HCT116 (cell line): ENCODE data around the gene DHRSX. TPM values are rescaled to one million over a fixed set of nuclear protein-coding genes. Genes with fewer than 3 reads are reported as not detected.

ENCODE experiments used
- ATAC-seq: fragments of 200-7000 bp; cut with Tn5 transposase; 2 replicates; pipeline ENCODE4 v1.9.1; 2020; ENCODE audit warnings: mild to moderate bottlenecking, moderate library complexity
- BruUV-seq: library from RNA; stranded (reverse); fragments of 400-500 nt; replicated peaks from 2 replicates; lab custom pipeline; 2021; lab: Mats Ljungman, UMichigan
- CTCF ChIA-PET: fragments of 300-600 bp; sonication (Branson Sonifier 250); formaldehyde crosslinking; loops from one replicate; lab custom pipeline; 2021; ENCODE audit warnings: antibody characterized with exemption; lab: Charles Lee
- POLR2A ChIA-PET: fragments of 300-600, 350-600 bp; sonication (Branson Sonifier 250); formaldehyde crosslinking; loops from one replicate; lab custom pipeline; 2021; ENCODE audit warnings: antibody characterized with exemption; lab: Charles Lee
- RAD21 ChIA-PET, 2 experiments: fragments of 300-600 bp; sonication (Branson Sonifier 250); formaldehyde crosslinking; loops; one replicate each; lab custom pipeline; 2023; ENCODE audit warnings: low total read pairs in 2 of 2; ENCODE audit not compliant: uncharacterized antibody in 2 of 2, unreplicated experiment in 2 of 2, low non-redundant PET in 1 of 2; lab: Charles Lee
- DNase-seq: peaks from one replicate; pipeline ENCODE4 v3.0.0-alpha.2; 2010; ENCODE audit warnings: low read depth, low spot score
- H2AFZ ChIP-seq: fragments of 200-600 bp; shearing (Covaris generic), sonication (generic); 2 replicates; pipeline ENCODE4 v1.6.1; 2017; ENCODE audit warnings: low read depth, mixed run types, mixed read lengths, antibody characterized with exemption, low read length; ENCODE audit not compliant: poor library complexity, severe bottlenecking
- H3K27ac ChIP-seq: 2 replicates; pipeline ENCODE4 v1.5.1; 2012; ENCODE audit warnings: low read depth, low read length
- H3K27me3 ChIP-seq: fragments of 200-600 bp; sonication (generic); 2 replicates; pipeline ENCODE4 v1.6.1; 2016; ENCODE audit warnings: mixed run types, low read length, mixed read lengths; ENCODE audit not compliant: insufficient read depth
- H3K36me3 ChIP-seq, 2 experiments: fragments of 200-500 bp in 1 of 2; fragments of 200-600 bp in 1 of 2; sonication (Bioruptor generic) in 1 of 2; sonication (generic) in 1 of 2; 2 replicates each; pipeline versions ENCODE4 v1.5.1 to v1.6.1; 2014 to 2016; ENCODE audit warnings: low read length in 2 of 2, inconsistent platforms in 1 of 2, mixed read lengths in 1 of 2, mixed run types in 1 of 2; ENCODE audit not compliant: insufficient read depth in 2 of 2, control insufficient read depth in 1 of 2
- H3K4me1 ChIP-seq, 2 experiments: fragments of 200-600 bp in 1 of 2; sonication (generic) in 1 of 2; 2 replicates each; pipeline versions ENCODE4 v1.5.1 to v1.6.1; 2012 to 2017; ENCODE audit warnings: low read length in 2 of 2, inconsistent platforms in 1 of 2, mild to moderate bottlenecking in 1 of 2, mixed read lengths in 1 of 2, mixed run types in 1 of 2, moderate library complexity in 1 of 2; ENCODE audit not compliant: insufficient read depth in 2 of 2, control insufficient read depth in 1 of 2
- H3K4me2 ChIP-seq: fragments of 200-600 bp; sonication (generic); 2 replicates; pipeline ENCODE4 v1.6.1; 2017; ENCODE audit warnings: mixed run types, low read length, mixed read lengths
- H3K4me3 ChIP-seq, 2 experiments: fragments of 200-600 bp in 1 of 2; sonication (generic) in 1 of 2; replicated peaks in 1 of 2; 2 replicates each; pipeline ENCODE4 v1.5.1; 2011 to 2016; ENCODE audit warnings: low read length in 2 of 2, control low read depth in 1 of 2, low read depth in 1 of 2, mild to moderate bottlenecking in 1 of 2, mixed read lengths in 1 of 2, mixed run types in 1 of 2
- H3K79me2 ChIP-seq: fragments of 200-600 bp; sonication (generic); 2 replicates; pipeline ENCODE4 v1.6.1; 2017; ENCODE audit warnings: mild to moderate bottlenecking, mixed run types, low read length, moderate library complexity, mixed read lengths; ENCODE audit not compliant: insufficient read depth
- H3K9ac ChIP-seq: fragments of 200-600 bp; sonication (generic); 2 replicates; pipeline ENCODE4 v1.6.1; 2016; ENCODE audit warnings: low read length, mixed read lengths
- H3K9me2 ChIP-seq: fragments of 200-600 bp; sonication (generic), shearing (Covaris generic); 2 replicates; pipeline ENCODE4 v1.6.1; 2017; ENCODE audit warnings: mixed run types, mild to moderate bottlenecking, moderate library complexity; ENCODE audit not compliant: insufficient read depth
- H3K9me3 ChIP-seq, 2 experiments: fragments of 200-500 bp in 1 of 2; fragments of 200-600 bp in 1 of 2; sonication (Bioruptor generic) in 1 of 2; sonication (generic) in 1 of 2; 2 replicates each; pipeline ENCODE4 v1.6.1; 2014 to 2017; ENCODE audit warnings: low read length in 2 of 2, mixed read lengths in 2 of 2, inconsistent platforms in 1 of 2, low read depth in 1 of 2, mild to moderate bottlenecking in 1 of 2, mixed run types in 1 of 2, moderate library complexity in 1 of 2; ENCODE audit not compliant: control insufficient read depth in 1 of 2, insufficient read depth in 1 of 2
- H4K20me1 ChIP-seq: fragments of 200-600 bp; sonication (generic), shearing (Covaris generic); 2 replicates; pipeline ENCODE4 v1.6.1; 2017; ENCODE audit warnings: mixed run types, mild to moderate bottlenecking, moderate library complexity; ENCODE audit not compliant: insufficient read depth
- CEBPB ChIP-seq: IDR thresholded peaks from 2 replicates; pipeline ENCODE4 v1.6.1; 2012; ENCODE audit warnings: low read depth
- EGR1 ChIP-seq: IDR thresholded peaks from 2 replicates; pipeline ENCODE4 v1.6.1; 2012; ENCODE audit warnings: low read depth
- ELF1 ChIP-seq: IDR thresholded peaks from 2 replicates; pipeline ENCODE4 v1.6.1; 2012; ENCODE audit warnings: low read depth, borderline replicate concordance
- EZH2phosphoT487 ChIP-seq: fragments of 200-600 bp; IDR thresholded peaks from 2 replicates; pipeline ENCODE4 v1.6.1; 2018; ENCODE audit warnings: antibody characterized with exemption, borderline replicate concordance
- FOSL1 ChIP-seq: IDR thresholded peaks from 2 replicates; pipeline ENCODE4 v1.6.1; 2012; ENCODE audit warnings: low read depth
- JUND ChIP-seq: IDR thresholded peaks from 2 replicates; pipeline ENCODE4 v1.6.1; 2012
- POLR2A ChIP-seq: IDR thresholded peaks from 2 replicates; pipeline ENCODE4 v1.7.0; 2011; ENCODE audit warnings: borderline replicate concordance; ENCODE audit not compliant: insufficient read depth, insufficient read length; ENCODE audit errors: extremely low read depth
- POLR2AphosphoS5 ChIP-seq: IDR thresholded peaks from 2 replicates; pipeline ENCODE4 v1.6.1; 2011; ENCODE audit warnings: mild to moderate bottlenecking, low read depth, low read length, moderate library complexity
- YY1 ChIP-seq: IDR thresholded peaks from 2 replicates; pipeline ENCODE4 v1.6.1; 2011; ENCODE audit warnings: low read length, low read depth, moderate library complexity, mild to moderate bottlenecking; ENCODE audit not compliant: insufficient replicate concordance; ENCODE audit errors: extremely low read depth
- ZFX ChIP-seq: fragments of 450-650 bp; IDR thresholded peaks from 2 replicates; pipeline ENCODE4 v1.6.1; 2017
- ZNF274 ChIP-seq: fragments of 200-500 bp; sonication (Bioruptor generic); IDR thresholded peaks from 2 replicates; pipeline ENCODE4 v1.6.1; 2014; ENCODE audit warnings: mild to moderate bottlenecking, low read depth, low read length, inconsistent platforms
- intact Hi-C: fragments of 100-400 bp; cut with micrococcal nuclease; formaldehyde crosslinking; loops from 2 replicates; pipeline ENCODE4 v1.10.0; 2022
- total RNA-seq: library from RNA; stranded (reverse); gene quantifications from one replicate; pipeline ENCODE4 v1.2.1, GENCODE V29; 2021; ENCODE audit not compliant: unreplicated experiment
- TF ChIP-seq, protein P1 (sequence below): IDR thresholded peaks from 2 replicates; pipeline ENCODE4 v1.6.1; 2011; ENCODE audit warnings: mild to moderate bottlenecking, low read length, moderate library complexity; ENCODE audit not compliant: insufficient replicate concordance; ENCODE audit errors: extremely low read depth
- TF ChIP-seq, protein P2 (sequence below), 3 experiments: fragments of 200-600 bp in 1 of 3; sonication (generic) in 1 of 3; IDR thresholded peaks in 2 of 3; conservative IDR thresholded peaks in 1 of 3; 2 replicates each; pipeline ENCODE4 v1.5.1; 2012 to 2017; ENCODE audit warnings: low read depth in 2 of 3, low read length in 2 of 3, antibody characterized with exemption in 1 of 3, borderline replicate concordance in 1 of 3, control low read depth in 1 of 3, mild to moderate bottlenecking in 1 of 3, mixed read lengths in 1 of 3, mixed run types in 1 of 3, moderate library complexity in 1 of 3; ENCODE audit not compliant: insufficient read depth in 1 of 3

DHRSX gene
- total RNA-seq, 1 experiment from 2014 or later = 11.9 TPM

DNA sequence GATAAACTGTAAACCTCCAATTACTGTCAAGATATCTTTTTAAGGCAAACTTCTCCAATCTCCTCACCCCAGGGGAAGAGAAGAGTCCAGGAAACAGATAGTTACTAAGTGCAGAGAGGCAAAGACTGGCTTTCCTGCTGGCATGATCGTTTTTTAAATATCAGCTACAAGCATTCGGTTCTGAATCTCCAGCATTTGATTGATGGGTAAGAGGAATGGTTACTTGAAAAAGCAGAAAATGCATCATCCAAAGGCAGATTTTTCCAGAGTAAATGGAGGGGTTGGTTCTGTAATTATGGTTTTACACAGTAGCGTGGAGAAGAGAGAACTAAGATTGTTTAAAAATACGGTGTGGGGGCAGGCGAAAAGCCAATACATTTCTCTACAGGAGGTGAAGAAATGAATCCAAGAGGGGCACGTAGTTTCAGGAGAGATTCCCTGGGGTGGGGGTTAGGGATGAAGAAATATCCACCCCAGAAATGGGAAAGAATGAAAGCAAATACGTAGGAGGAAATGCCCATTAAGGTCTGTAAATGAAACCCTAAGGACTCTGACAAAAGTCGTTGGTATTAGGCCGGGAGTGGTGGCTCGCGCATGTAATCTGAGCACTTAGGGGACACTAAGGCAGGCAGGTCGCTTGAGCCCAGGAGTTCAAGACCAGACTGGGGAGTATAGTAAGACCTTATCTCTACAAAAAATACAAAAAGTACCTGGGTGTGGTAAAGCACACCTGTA is 248.3 kb downstream of the DHRSX start:
- ATAC-seq = no peak; the same call in 1 of the 2 replicates
- CTCF ChIA-PET = no interaction called here
- peaks cover 8 to 14% of the 10 kb centered on the region in 2 experiments; a peak in 3 of 4 replicates for H3K4me1 ChIP-seq
- no peaks in the 10 kb centered on the region for H4K20me1 ChIP-seq
- H3K9ac ChIP-seq = peak overlapping the region; percentile 21; the same call in 1 of the 2 replicates
- no peaks in the 10 kb centered on the region for H3K36me3 ChIP-seq
- H3K4me3 ChIP-seq = peak overlapping the region; percentile 16 to 22
- no peak for TF ChIP-seq JUND
- TF ChIP-seq YY1 = no peak
- no peak for TF ChIP-seq POLR2AphosphoS5
- no peak for TF ChIP-seq ZFX
- TF ChIP-seq, protein P1, sequence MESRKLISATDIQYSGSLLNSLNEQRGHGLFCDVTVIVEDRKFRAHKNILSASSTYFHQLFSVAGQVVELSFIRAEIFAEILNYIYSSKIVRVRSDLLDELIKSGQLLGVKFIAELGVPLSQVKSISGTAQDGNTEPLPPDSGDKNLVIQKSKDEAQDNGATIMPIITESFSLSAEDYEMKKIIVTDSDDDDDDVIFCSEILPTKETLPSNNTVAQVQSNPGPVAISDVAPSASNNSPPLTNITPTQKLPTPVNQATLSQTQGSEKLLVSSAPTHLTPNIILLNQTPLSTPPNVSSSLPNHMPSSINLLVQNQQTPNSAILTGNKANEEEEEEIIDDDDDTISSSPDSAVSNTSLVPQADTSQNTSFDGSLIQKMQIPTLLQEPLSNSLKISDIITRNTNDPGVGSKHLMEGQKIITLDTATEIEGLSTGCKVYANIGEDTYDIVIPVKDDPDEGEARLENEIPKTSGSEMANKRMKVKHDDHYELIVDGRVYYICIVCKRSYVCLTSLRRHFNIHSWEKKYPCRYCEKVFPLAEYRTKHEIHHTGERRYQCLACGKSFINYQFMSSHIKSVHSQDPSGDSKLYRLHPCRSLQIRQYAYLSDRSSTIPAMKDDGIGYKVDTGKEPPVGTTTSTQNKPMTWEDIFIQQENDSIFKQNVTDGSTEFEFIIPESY = no peak
- TF ChIP-seq FOSL1 = no peak
- TF ChIP-seq EGR1 = no peak
- no peaks in the 10 kb centered on the region for H3K9me3 ChIP-seq
- peak overlapping the region; percentile 76 for H3K27ac ChIP-seq
- intact Hi-C loops = no loop called here
- H3K9me2 ChIP-seq = no peaks in the 10 kb centered on the region
- no peaks in the 10 kb centered on the region for H3K79me2 ChIP-seq
- RAD21 ChIA-PET = no interaction called here
- peak overlapping the region; percentile 56 for H3K4me2 ChIP-seq
- POLR2A ChIA-PET = no interaction called here
- DNase-seq = no peak
- H3K27me3 ChIP-seq = no peaks in the 10 kb centered on the region
- no TSS peak for BruUV-seq
- no peak overlapping the region for H2AFZ ChIP-seq

DNA sequence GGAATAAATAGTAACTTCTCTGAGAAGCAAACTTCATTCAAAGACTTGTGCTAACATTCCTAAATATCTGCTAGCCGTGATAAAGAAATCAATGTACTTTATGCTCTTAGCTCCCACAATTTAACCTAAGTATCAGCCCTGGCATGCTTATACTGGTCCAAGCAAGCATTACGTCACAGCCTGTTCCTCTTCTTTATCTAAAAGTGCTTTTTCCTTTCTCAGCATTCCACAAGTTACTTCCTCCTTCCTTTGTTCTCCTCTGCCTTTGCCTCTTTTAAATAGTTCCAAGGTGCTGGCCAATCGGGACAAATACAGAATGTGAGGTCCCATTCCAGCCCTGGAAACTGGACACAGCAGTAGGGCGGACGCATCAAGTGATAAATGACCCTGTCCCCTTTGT is 249.6 kb downstream of the DHRSX start:
- no peak overlapping the region for H3K27ac ChIP-seq
- intact Hi-C loops = no loop called here
- TF ChIP-seq EZH2phosphoT487 (no peak), ELF1 (no peak), FOSL1 (no peak), CEBPB (no peak), YY1 (no peak), POLR2A (no peak), POLR2AphosphoS5 (no peak), ZNF274 (no peak)
- TF ChIP-seq, protein P2, sequence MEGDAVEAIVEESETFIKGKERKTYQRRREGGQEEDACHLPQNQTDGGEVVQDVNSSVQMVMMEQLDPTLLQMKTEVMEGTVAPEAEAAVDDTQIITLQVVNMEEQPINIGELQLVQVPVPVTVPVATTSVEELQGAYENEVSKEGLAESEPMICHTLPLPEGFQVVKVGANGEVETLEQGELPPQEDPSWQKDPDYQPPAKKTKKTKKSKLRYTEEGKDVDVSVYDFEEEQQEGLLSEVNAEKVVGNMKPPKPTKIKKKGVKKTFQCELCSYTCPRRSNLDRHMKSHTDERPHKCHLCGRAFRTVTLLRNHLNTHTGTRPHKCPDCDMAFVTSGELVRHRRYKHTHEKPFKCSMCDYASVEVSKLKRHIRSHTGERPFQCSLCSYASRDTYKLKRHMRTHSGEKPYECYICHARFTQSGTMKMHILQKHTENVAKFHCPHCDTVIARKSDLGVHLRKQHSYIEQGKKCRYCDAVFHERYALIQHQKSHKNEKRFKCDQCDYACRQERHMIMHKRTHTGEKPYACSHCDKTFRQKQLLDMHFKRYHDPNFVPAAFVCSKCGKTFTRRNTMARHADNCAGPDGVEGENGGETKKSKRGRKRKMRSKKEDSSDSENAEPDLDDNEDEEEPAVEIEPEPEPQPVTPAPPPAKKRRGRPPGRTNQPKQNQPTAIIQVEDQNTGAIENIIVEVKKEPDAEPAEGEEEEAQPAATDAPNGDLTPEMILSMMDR (IDR thresholded peaks at IDR 0.05 in 2 of 3, conservative IDR thresholded peaks at IDR 0.05 in 1 of 3; ENCODE audit: borderline replicate concordance in 1 of 3, insufficient read depth in 1 of 3, low read depth in 2 of 3, low read length in 2 of 3) = no peak
- TF ChIP-seq, protein P1 = no peak

More for the DNA sequence above, 249.6 kb downstream of the DHRSX start:
- no peak overlapping the region for H3K4me2 ChIP-seq
- DNase-seq (no peak), ATAC-seq (no peak)
- ChIA-PET RAD21 (no interaction called here), POLR2A (no interaction called here), CTCF (no interaction called here)
- H2AFZ ChIP-seq = no peak overlapping the region
- no peaks in the 10 kb centered on the region for H3K9me3 ChIP-seq
- no peak overlapping the region for H3K4me3 ChIP-seq
- no peaks in the 10 kb centered on the region for H3K9me2 ChIP-seq
- no TSS peak for BruUV-seq
- no peaks in the 10 kb centered on the region for H4K20me1 ChIP-seq
- H3K79me2 ChIP-seq = no peaks in the 10 kb centered on the region
- no peaks in the 10 kb centered on the region for H3K27me3 ChIP-seq
- no peaks in the 10 kb centered on the region for H3K36me3 ChIP-seq
- peaks cover 8 to 14% of the 10 kb centered on the region in 2 experiments; a peak in 3 of 4 replicates for H3K4me1 ChIP-seq
- H3K9ac ChIP-seq = no peak overlapping the region
